Neuronal stem cell (in vitro differentiated cells): ENCODE measurements around the gene ZNF423.

Experiments used
- DNase-seq: peaks from one replicate; pipeline ENCODE4 v3.0.0-alpha.2; 2013; ENCODE audit warnings: low spot score
- H2AFZ ChIP-seq: one replicate; pipeline ENCODE4 v1.6.1; 2013; ENCODE audit warnings: mild to moderate bottlenecking, low read length, inconsistent platforms
- H2AK5ac ChIP-seq: 2 replicates; pipeline ENCODE4 v1.6.1; 2013; ENCODE audit warnings: low read depth, mild to moderate bottlenecking, inconsistent platforms, low read length, moderate library complexity, mixed read lengths
- H2BK120ac ChIP-seq: 2 replicates; pipeline ENCODE4 v1.6.1; 2013; ENCODE audit warnings: low read depth, mild to moderate bottlenecking, inconsistent platforms, low read length, moderate library complexity, mixed read lengths
- H2BK12ac ChIP-seq: one replicate; pipeline ENCODE4 v1.6.1; 2013; ENCODE audit warnings: low read length, inconsistent platforms
- H2BK15ac ChIP-seq: 2 replicates; pipeline ENCODE4 v1.6.1; 2013; ENCODE audit warnings: mild to moderate bottlenecking, low read length, inconsistent platforms, mixed read lengths
- H2BK5ac ChIP-seq: one replicate; pipeline ENCODE4 v1.6.1; 2013; ENCODE audit warnings: inconsistent platforms, mild to moderate bottlenecking, low read length, moderate library complexity
- H3K14ac ChIP-seq: one replicate; pipeline ENCODE4 v1.6.1; 2013; ENCODE audit warnings: low read length, inconsistent platforms
- H3K18ac ChIP-seq: 2 replicates; pipeline ENCODE4 v1.6.1; 2013; ENCODE audit warnings: low read length, inconsistent platforms
- H3K23ac ChIP-seq: 2 replicates; pipeline ENCODE4 v1.6.1; 2013; ENCODE audit warnings: low read depth, mild to moderate bottlenecking, mixed read lengths, low read length, inconsistent platforms; ENCODE audit not compliant: poor library complexity
- H3K27ac ChIP-seq: replicated peaks from 3 replicates; pipeline ENCODE4 v1.5.1; 2013; ENCODE audit warnings: low read length, inconsistent platforms
- H3K27me3 ChIP-seq, 3 experiments: 2 replicates each; pipeline ENCODE4 v1.6.1; 2013; ENCODE audit warnings: low read length in 3 of 3, mild to moderate bottlenecking in 2 of 3, inconsistent platforms in 1 of 3, low read depth in 1 of 3, mixed read lengths in 1 of 3, moderate library complexity in 1 of 3; ENCODE audit not compliant: control insufficient read depth in 3 of 3, insufficient read depth in 3 of 3
- H3K36me3 ChIP-seq, 2 donors: replicated peaks in 1 of 2; 2 replicates each; pipeline ENCODE4 v1.6.1; 2013; ENCODE audit warnings: low read length in 2 of 2; ENCODE audit not compliant: control insufficient read depth in 2 of 2, insufficient read depth in 2 of 2
- H3K4ac ChIP-seq: 2 replicates; pipeline ENCODE4 v1.6.1; 2013; ENCODE audit warnings: inconsistent platforms, mild to moderate bottlenecking, low read length, moderate library complexity
- H3K4me1 ChIP-seq, 2 donors: 1 replicate in 1 of 2; 2 replicates in 1 of 2; pipeline ENCODE4 v1.6.1; 2013; ENCODE audit warnings: low read length in 2 of 2, low read depth in 1 of 2; ENCODE audit not compliant: control insufficient read depth in 2 of 2, insufficient read depth in 1 of 2
- H3K4me2 ChIP-seq: one replicate; pipeline ENCODE4 v1.6.1; 2013; ENCODE audit warnings: mild to moderate bottlenecking, low read length, inconsistent platforms; ENCODE audit not compliant: insufficient read depth, poor library complexity, severe bottlenecking
- H3K4me3 ChIP-seq, 2 donors: 2 replicates each; pipeline ENCODE4 v1.5.1; 2013; ENCODE audit warnings: low read length in 2 of 2, mild to moderate bottlenecking in 2 of 2, inconsistent platforms in 1 of 2, moderate library complexity in 1 of 2
- H3K79me1 ChIP-seq: one replicate; pipeline ENCODE4 v1.6.1; 2013; ENCODE audit warnings: low read depth, mild to moderate bottlenecking, inconsistent platforms, low read length, moderate library complexity
- H3K9ac ChIP-seq: one replicate; pipeline ENCODE4 v1.6.1; 2013; ENCODE audit warnings: mild to moderate bottlenecking, low read depth, low read length, inconsistent platforms; ENCODE audit not compliant: poor library complexity
- H3K9me3 ChIP-seq, 2 donors: replicated peaks in 1 of 2; 2 replicates each; pipeline versions ENCODE3 to v1.6.1; 2013; ENCODE audit warnings: low read length in 2 of 2, mild to moderate bottlenecking in 2 of 2, inconsistent platforms in 1 of 2, low read depth in 1 of 2, mixed read lengths in 1 of 2, moderate library complexity in 1 of 2; ENCODE audit not compliant: control insufficient read depth in 2 of 2, insufficient read depth in 1 of 2
- H4K8ac ChIP-seq: one replicate; pipeline ENCODE4 v1.6.1; 2013; ENCODE audit warnings: low read depth, mild to moderate bottlenecking, inconsistent platforms, low read length, moderate library complexity
- H4K91ac ChIP-seq: one replicate; pipeline ENCODE4 v1.6.1; 2013; ENCODE audit warnings: low read length, low read depth, mild to moderate bottlenecking, inconsistent platforms; ENCODE audit not compliant: poor library complexity
- WGBS, 2 donors: extraction: QIAGEN DNeasy Blood & Tissue Kit; methylation state at CpG; one replicate each; pipeline ENCODE4 v1.1.7; 2013; ENCODE audit warnings: missing lambda C conversion rate in 2 of 2, mixed read lengths in 1 of 2; ENCODE audit not compliant: insufficient read length in 2 of 2, insufficient replicate concordance in 1 of 2; ENCODE audit errors: extremely low coverage in 2 of 2; 5-methylcytosine and 5-hydroxymethylcytosine counted together

Gene ZNF423

DNA sequence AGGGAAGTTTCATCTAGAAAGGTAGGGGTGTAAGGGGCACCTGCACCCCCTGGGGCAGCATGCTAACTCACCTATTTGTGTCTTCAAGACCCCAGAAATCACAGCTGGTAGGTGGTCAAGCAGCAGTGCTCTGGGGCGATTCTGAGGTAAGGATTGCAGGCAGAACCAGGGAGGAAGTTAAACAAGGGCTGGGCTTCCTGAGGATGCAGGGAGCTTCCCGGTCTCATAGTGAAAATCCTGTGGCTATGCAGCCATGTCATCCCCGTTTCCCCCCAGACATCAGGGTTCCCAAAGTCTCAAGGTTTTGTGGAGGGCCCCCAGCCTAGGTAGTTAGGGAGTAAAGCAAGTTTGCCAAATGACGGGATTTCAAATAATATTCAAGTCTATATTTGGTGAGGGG, 403.8 kb downstream of the ZNF423 start:
- Histone ChIP-seq H4K91ac (no peak overlapping the region), H2BK15ac (no peak overlapping the region), H3K4ac (no peak overlapping the region), H3K18ac (no peak overlapping the region), H3K4me1 (peaks cover 0 to 3% of the 10 kb centered on the region in 2 donors), H2BK5ac (no peak overlapping the region), H3K14ac (no peak overlapping the region), H3K4me2 (no peak overlapping the region), H3K4me3 (no peak overlapping the region), H2BK12ac (peak overlapping the region; percentile 33), H2AFZ (no peak overlapping the region), H3K27me3 (peaks cover 0 to 24% (median 0%) of the 10 kb centered on the region in 3 experiments), H3K36me3 (no peaks in the 10 kb centered on the region), H3K9ac (no peak overlapping the region), H2BK120ac (no peak overlapping the region), H3K79me1 (no peaks in the 10 kb centered on the region), H4K8ac (no peak overlapping the region), H2AK5ac (no peak overlapping the region), H3K27ac (no peak overlapping the region), H3K23ac (no peak overlapping the region), H3K9me3 (no peaks in the 10 kb centered on the region)
- WGBS, 2 donors = no CpG with 5 or more reads among the region's 4 CpGs
- DNase-seq = no peak

GRCh38 chr16:49446805-49447204, 409.1 kb downstream of the ZNF423 start:
- Histone ChIP-seq H3K27me3 (peaks cover 0 to 44% (median 0%) of the 10 kb centered on the region in 3 experiments), H3K79me1 (no peaks in the 10 kb centered on the region), H3K36me3 (no peaks in the 10 kb centered on the region), H3K18ac (no peak overlapping the region), H4K8ac (no peak overlapping the region), H3K4me3 (no peak overlapping the region), H3K4me1 (peaks cover 0 to 11% of the 10 kb centered on the region in 2 donors), H3K23ac (no peak overlapping the region), H2AFZ (no peak overlapping the region), H2BK15ac (no peak overlapping the region), H3K27ac (no peak overlapping the region), H3K4ac (no peak overlapping the region), H3K9ac (no peak overlapping the region), H3K4me2 (no peak overlapping the region), H4K91ac (no peak overlapping the region), H3K9me3 (no peaks in the 10 kb centered on the region), H2AK5ac (no peak overlapping the region), H2BK12ac (no peak overlapping the region), H2BK5ac (no peak overlapping the region), H2BK120ac (no peak overlapping the region), H3K14ac (no peak overlapping the region)
- no CpG with 5 or more reads among the region's 2 CpGs for WGBS, 2 donors
- DNase-seq = no peak

DNA sequence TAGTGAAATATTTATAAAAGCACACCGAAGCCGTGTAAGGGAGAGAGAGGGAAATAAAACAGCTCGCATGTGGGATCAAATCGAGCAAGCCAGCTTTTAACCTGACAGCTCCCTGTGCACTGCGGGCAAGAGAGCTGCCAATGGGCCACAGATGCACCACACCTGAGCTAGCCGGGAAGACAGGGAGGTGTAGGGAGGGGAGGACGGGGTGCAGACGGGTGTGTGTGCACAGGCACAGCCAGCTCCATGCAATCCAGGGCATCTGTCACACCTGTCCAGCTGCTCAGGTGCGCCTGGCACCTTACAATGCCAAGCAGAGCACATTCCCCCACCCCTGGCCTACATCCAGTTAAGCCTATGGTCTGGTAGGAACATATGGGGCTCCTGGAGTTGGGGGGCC, 412.3 kb downstream of the ZNF423 start:
- Histone ChIP-seq H3K4me2 (no peak overlapping the region), H3K4ac (no peak overlapping the region), H2BK5ac (no peak overlapping the region), H3K14ac (no peak overlapping the region), H3K27ac (no peak overlapping the region), H3K9me3 (peaks cover 0 to 2% of the 10 kb centered on the region in 2 donors), H2AFZ (no peak overlapping the region), H2BK120ac (no peak overlapping the region), H4K91ac (no peak overlapping the region), H4K8ac (no peak overlapping the region), H3K4me3 (peak overlapping the region in 1 of 2 donors; percentile 55), H3K27me3 (peaks cover 0 to 37% (median 0%) of the 10 kb centered on the region in 3 experiments), H3K79me1 (no peaks in the 10 kb centered on the region), H3K4me1 (peaks cover 16 to 34% of the 10 kb centered on the region in 2 donors), H3K9ac (no peak overlapping the region), H3K18ac (no peak overlapping the region), H2AK5ac (no peak overlapping the region), H2BK12ac (no peak overlapping the region), H2BK15ac (no peak overlapping the region), H3K23ac (no peak overlapping the region), H3K36me3 (no peaks in the 10 kb centered on the region)
- no peak for DNase-seq
- WGBS, 2 donors = no CpG with 5 or more reads among the region's 9 CpGs

DNA sequence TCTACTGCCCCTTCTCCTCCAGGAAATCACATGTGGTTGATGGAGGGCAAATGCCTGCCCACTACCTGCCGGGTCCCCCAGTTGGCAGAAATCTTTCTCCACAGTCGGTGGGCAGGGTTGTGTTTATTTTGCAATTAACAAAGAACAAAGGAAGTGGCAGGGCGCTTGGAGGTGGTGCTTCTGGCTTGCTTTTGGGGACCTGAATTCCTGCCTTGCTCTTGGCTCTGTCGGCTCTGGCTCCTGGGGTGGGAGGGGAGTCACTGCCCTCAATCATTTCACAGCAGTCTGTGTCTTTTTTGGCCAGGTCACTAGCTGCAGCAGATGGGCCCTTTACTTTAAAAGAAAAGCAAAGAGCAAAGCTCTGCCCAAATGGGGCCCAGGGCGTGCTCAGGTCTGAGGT, 413.1 kb downstream of the ZNF423 start:
- Histone ChIP-seq H3K14ac (no peak overlapping the region), H3K4ac (no peak overlapping the region), H2BK12ac (no peak overlapping the region), H3K79me1 (no peaks in the 10 kb centered on the region), H4K8ac (no peak overlapping the region), H3K27ac (no peak overlapping the region), H3K9ac (no peak overlapping the region), H3K18ac (peak overlapping the region; percentile 31), H2BK5ac (no peak overlapping the region), H3K9me3 (peaks cover 0 to 2% of the 10 kb centered on the region in 2 donors), H4K91ac (no peak overlapping the region), H3K4me1 (peaks cover 16 to 37% of the 10 kb centered on the region in 2 donors), H2BK15ac (no peak overlapping the region), H3K36me3 (no peaks in the 10 kb centered on the region), H3K27me3 (peaks cover 0 to 37% (median 2%) of the 10 kb centered on the region in 3 experiments), H2BK120ac (no peak overlapping the region), H3K23ac (no peak overlapping the region), H3K4me3 (no peak overlapping the region), H2AK5ac (no peak overlapping the region), H3K4me2 (no peak overlapping the region), H2AFZ (no peak overlapping the region)
- no CpG with 5 or more reads among the region's 5 CpGs for WGBS, 2 donors
- no peak for DNase-seq
